Cortex of kidney (tissue), 1 donor: Measurements from ENCODE around the gene HOXD11.
A peak's percentile ranks its signal among the peaks of the same experiment; 100 is the strongest.

ENCODE experiments used
- DNase-seq: peaks from one replicate; lab custom pipeline; 2025; lab: John Stamatoyannopoulos, UW

The HOXD11 gene

GRCh38 chr2:176121190-176122051 lies 14.3 kb downstream of the HOXD11 start:
- DNase-seq: no peak

GRCh38 chr2:176122052-176122682 lies 15.1 kb downstream of the HOXD11 start:
- no peak for DNase-seq

GRCh38 chr2:176122683-176123410 lies 15.8 kb downstream of the HOXD11 start, which contains the start of gene HOXD9:
HOXD9 (plus strand) TSS chr2:176122719; CDS start chr2:176122769, 50 bp downstream.
- DNase-seq: no peak

- no peak for DNase-seq
Observed at GRCh38 chr2:176123411-176124109, 16.5 kb downstream of the HOXD11 start.

GRCh38 chr2:176124110-176124946 lies 17.2 kb downstream of the HOXD11 start:
- no peak for DNase-seq

GRCh38 chr2:176124947-176125771 lies 18.1 kb downstream of the HOXD11 start:
- no peak for DNase-seq

- no peak for DNase-seq
Observed at GRCh38 chr2:176125772-176126054, 18.6 kb downstream of the HOXD11 start.

GRCh38 chr2:176126929-176127773 lies 20.1 kb downstream of the HOXD11 start:
- DNase-seq: no peak

- DNase-seq: no peak
Observed at GRCh38 chr2:176127774-176128072, 20.6 kb downstream of the HOXD11 start.

GRCh38 chr2:176128172-176128981 lies 21.3 kb downstream of the HOXD11 start:
- DNase-seq: no peak

GRCh38 chr2:176128982-176129796 lies 22.1 kb downstream of the HOXD11 start, which contains the start of gene HOXD8:
HOXD8 (plus strand) TSS chr2:176129705; CDS start chr2:176130367, 662 bp downstream.
- peak; percentile 47 for DNase-seq

GRCh38 chr2:176129813-176130146 lies 22.7 kb downstream of the HOXD11 start:
- no peak for DNase-seq

- DNase-seq: no peak
Observed at GRCh38 chr2:176130147-176130956, 23.3 kb downstream of the HOXD11 start.

GRCh38 chr2:176130957-176131847 lies 24.1 kb downstream of the HOXD11 start:
- no peak for DNase-seq

- DNase-seq: no peak
Observed at GRCh38 chr2:176131848-176132158, 24.7 kb downstream of the HOXD11 start.
